ENCODE results near the gene MOB1B. TPM values are rescaled to one million over a fixed set of nuclear protein-coding genes. Genes with fewer than 3 reads are reported as not detected.

Gene MOB1B
- total and polyA plus RNA-seq, 10 of the 15 experiments (the other 5 are each of a cell fraction or from before 2014, with no cell fraction given): 1.9 to 11.4 (median 6.1) TPM

DNA sequence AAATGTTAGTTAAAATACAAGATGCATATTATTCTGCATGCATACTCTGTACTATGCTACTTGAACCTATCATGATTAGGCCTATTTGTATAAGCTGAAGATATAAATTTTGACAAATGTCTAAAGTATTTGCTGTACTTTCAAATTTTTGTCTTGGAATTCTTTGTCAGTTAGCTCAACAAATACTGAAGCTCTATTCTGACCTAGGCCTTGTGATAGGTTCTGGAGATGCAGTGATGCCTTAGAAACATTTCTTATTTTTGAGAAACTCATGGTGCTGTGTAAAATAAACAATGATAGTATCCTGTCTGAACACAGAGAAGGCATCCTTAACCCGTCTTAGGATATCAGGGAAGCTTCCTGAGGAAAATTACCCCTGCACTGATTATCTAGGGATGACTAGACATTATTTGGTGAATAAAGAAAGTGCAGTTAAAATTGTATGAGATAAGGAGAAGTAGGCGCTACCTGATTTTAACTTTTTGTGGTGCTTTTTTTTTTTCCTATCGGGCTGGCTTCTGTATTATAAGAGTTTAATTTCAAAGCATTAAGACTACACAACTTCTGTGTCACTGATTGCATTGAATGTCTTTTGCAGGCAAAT, 43.4 kb downstream of the MOB1B start:
- ATAC-seq (no peak), DNase-seq (ENCODE audit: low read depth, low spot score) (no peak), FAIRE-seq (no peak)
- CTCF ChIA-PET: interaction anchor here (0.7 to 1.5 kb wide), 4 partner anchors 15 to 241 kb away, joined by 3 to 4 read pairs (median 3); partner anchors contain the start of gene MOB1B
- in situ Hi-C loops (cut with MboI) (no loop called here), intact Hi-C loops (cut with micrococcal nuclease; ENCODE audit: unreplicated experiment) (no loop called here)
- Histone ChIP-seq H4K20me1 (ENCODE audit: control insufficient read depth, insufficient read depth) (no peaks in the 10 kb centered on the region), H3K9me3 (replicated peaks; ENCODE audit: control insufficient read depth, insufficient read depth, low read length) (no peaks in the 10 kb centered on the region), H3K4me2 (ENCODE audit: control insufficient read depth, insufficient read depth) (no peak overlapping the region), H3K27ac (ENCODE audit: control insufficient read depth, insufficient read depth) (no peak overlapping the region), H3K4me1 (ENCODE audit: control insufficient read depth, insufficient read depth, low read length) (peaks cover 2% of the 10 kb centered on the region; the same call in 1 of the 2 replicates), H3K36me3 (ENCODE audit: control insufficient read depth in 2 of 2, insufficient read depth in 2 of 2, low read length in 1 of 2) (no peaks in the 10 kb centered on the region), H3K27me3 (replicated peaks in 1 of 2; ENCODE audit: control insufficient read depth in 2 of 2, insufficient read depth in 2 of 2, low read length in 1 of 2) (no peaks in the 10 kb centered on the region), H2AFZ (ENCODE audit: control insufficient read depth, low read depth, low read length) (no peak overlapping the region), H3K79me2 (ENCODE audit: control insufficient read depth, insufficient read depth, low read length) (no peaks in the 10 kb centered on the region; the same call in 1 of the 2 replicates), H3K9ac (ENCODE audit: control insufficient read depth, insufficient read depth, low read length) (no peak overlapping the region), H3K4me3 (no peak overlapping the region)
- POLR2A ChIA-PET: interaction anchor here (0.8 kb wide), 2 partner anchors 43 to 196 kb away, joined by 3 read pairs; partner anchors contain the start of gene MOB1B
- BruUV-seq (replicated peaks): no TSS peak
- no peak for TF ChIP-seq CREB1 (IDR thresholded peaks at IDR 0.05; ENCODE audit: low read depth)
- no peak for TF ChIP-seq KDM1A (IDR thresholded peaks at IDR 0.05; ENCODE audit: borderline replicate concordance)
- no peak for TF ChIP-seq POLR2AphosphoS5 (IDR thresholded peaks at IDR 0.05; ENCODE audit: low read length)
- TF ChIP-seq SIX5 (IDR thresholded peaks at IDR 0.05; ENCODE audit: low read depth, low read length, severe bottlenecking): no peak
- TF ChIP-seq USF1 (IDR thresholded peaks at IDR 0.05; ENCODE audit: borderline replicate concordance, extremely low read length, insufficient read depth, low read depth, low read length): no peak
- TF ChIP-seq, protein P1, sequence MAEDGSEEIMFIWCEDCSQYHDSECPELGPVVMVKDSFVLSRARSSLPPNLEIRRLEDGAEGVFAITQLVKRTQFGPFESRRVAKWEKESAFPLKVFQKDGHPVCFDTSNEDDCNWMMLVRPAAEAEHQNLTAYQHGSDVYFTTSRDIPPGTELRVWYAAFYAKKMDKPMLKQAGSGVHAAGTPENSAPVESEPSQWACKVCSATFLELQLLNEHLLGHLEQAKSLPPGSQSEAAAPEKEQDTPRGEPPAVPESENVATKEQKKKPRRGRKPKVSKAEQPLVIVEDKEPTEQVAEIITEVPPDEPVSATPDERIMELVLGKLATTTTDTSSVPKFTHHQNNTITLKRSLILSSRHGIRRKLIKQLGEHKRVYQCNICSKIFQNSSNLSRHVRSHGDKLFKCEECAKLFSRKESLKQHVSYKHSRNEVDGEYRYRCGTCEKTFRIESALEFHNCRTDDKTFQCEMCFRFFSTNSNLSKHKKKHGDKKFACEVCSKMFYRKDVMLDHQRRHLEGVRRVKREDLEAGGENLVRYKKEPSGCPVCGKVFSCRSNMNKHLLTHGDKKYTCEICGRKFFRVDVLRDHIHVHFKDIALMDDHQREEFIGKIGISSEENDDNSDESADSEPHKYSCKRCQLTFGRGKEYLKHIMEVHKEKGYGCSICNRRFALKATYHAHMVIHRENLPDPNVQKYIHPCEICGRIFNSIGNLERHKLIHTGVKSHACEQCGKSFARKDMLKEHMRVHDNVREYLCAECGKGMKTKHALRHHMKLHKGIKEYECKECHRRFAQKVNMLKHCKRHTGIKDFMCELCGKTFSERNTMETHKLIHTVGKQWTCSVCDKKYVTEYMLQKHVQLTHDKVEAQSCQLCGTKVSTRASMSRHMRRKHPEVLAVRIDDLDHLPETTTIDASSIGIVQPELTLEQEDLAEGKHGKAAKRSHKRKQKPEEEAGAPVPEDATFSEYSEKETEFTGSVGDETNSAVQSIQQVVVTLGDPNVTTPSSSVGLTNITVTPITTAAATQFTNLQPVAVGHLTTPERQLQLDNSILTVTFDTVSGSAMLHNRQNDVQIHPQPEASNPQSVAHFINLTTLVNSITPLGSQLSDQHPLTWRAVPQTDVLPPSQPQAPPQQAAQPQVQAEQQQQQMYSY (CRISPR knock-in tag; IDR thresholded peaks at IDR 0.05): no peak
- TF ChIP-seq SREBF1 (IDR thresholded peaks at IDR 0.05; ENCODE audit: low read length): no peak
- TF ChIP-seq POU2F2 (IDR thresholded peaks at IDR 0.05; ENCODE audit: borderline replicate concordance, low read depth, low read length): no peak
- TF ChIP-seq SMC3 (IDR thresholded peaks at IDR 0.05; ENCODE audit: borderline replicate concordance, low read length): no peak
- TF ChIP-seq ZBTB11 (CRISPR knock-in tag; IDR thresholded peaks at IDR 0.05): no peak
- TF ChIP-seq EGR1 (IDR thresholded peaks at IDR 0.05; ENCODE audit: borderline replicate concordance in 1 of 2, low read depth in 2 of 2, low read length in 2 of 2): no peak
- TF ChIP-seq MEF2B (IDR thresholded peaks at IDR 0.05; ENCODE audit: partially characterized antibody, poor library complexity, severe bottlenecking): no peak
- TF ChIP-seq SREBF2 (IDR thresholded peaks at IDR 0.05; ENCODE audit: low read length): no peak
- WGBS (ENCODE audit: insufficient coverage, insufficient replicate concordance, low lambda C conversion rate, missing lambda C conversion rate): 92% methylated on average over 3 of the region's 3 CpGs
- RAD21 ChIA-PET (ENCODE audit: unreplicated experiment): interaction anchor here (1.0 kb wide), 1 partner anchor 51 kb away, joined by 3 read pairs; no protein-coding TSS in a partner anchor
- SMC1A ChIA-PET (ENCODE audit: uncharacterized antibody, unreplicated experiment): interaction anchor here (0.9 to 1.8 kb wide), 6 partner anchors 10 to 242 kb away, joined by 3 to 8 read pairs (median 4); partner anchors contain the start of gene MOB1B
